B cell (primary cell): Measurements from ENCODE around the gene SYNE1. TPM values are rescaled to one million over a fixed set of nuclear protein-coding genes. Genes with fewer than 3 reads are reported as not detected.

Experiments used
- ATAC-seq: fragments of 200-7000 bp; cut with Tn5 transposase; one replicate; pipeline ENCODE4 v1.10.0; 2021; ENCODE audit warnings: low read depth, mild to moderate bottlenecking, moderate number of reproducible peaks, moderate library complexity
- CTCF ChIA-PET: fragments of 350-600 bp; sonication (Branson Sonifier 250); formaldehyde crosslinking; loops from one replicate; lab custom pipeline; 2021; ENCODE audit warnings: antibody characterized with exemption, inconsistent platforms; lab: Charles Lee
- POLR2A ChIA-PET: fragments of 350-600 bp; sonication (Branson Sonifier 250); formaldehyde crosslinking; loops from one replicate; lab custom pipeline; 2021; ENCODE audit warnings: antibody characterized with exemption; lab: Charles Lee
- DNase-seq: peaks from one replicate; pipeline ENCODE4 v3.0.0; 2013
- H2AFZ ChIP-seq: 2 replicates; pipeline ENCODE4 v1.6.1; 2012; ENCODE audit warnings: mild to moderate bottlenecking, low read depth, low read length; ENCODE audit not compliant: insufficient read depth, poor library complexity, severe bottlenecking
- H3K27ac ChIP-seq, 2 donors: 1 replicate in 1 of 2; 2 replicates in 1 of 2; pipeline ENCODE4 v1.5.1; 2012 to 2013; ENCODE audit warnings: low read length in 2 of 2, mild to moderate bottlenecking in 2 of 2, moderate library complexity in 1 of 2
- H3K27me3 ChIP-seq, 4 experiments: fragments of 200-600 bp in 1 of 4; sonication (generic) in 1 of 4; replicated peaks in 1 of 4; 1 replicate in 2 of 4; 2 replicates in 2 of 4; pipeline versions ENCODE4 v1.6.1 to v1.7.0; 2013 to 2016; ENCODE audit warnings: low read length in 3 of 4, mild to moderate bottlenecking in 2 of 4, mixed read lengths in 1 of 4, moderate library complexity in 1 of 4; ENCODE audit not compliant: insufficient read depth in 4 of 4, control insufficient read depth in 3 of 4; ENCODE audit errors: control extremely low read depth in 1 of 4
- H3K36me3 ChIP-seq, 2 experiments: replicated peaks in 1 of 2; 1 replicate in 1 of 2; 2 replicates in 1 of 2; pipeline versions ENCODE4 v1.6.1 to v1.7.1; 2013; ENCODE audit warnings: low read length in 1 of 2; ENCODE audit not compliant: insufficient read depth in 2 of 2, control insufficient read depth in 1 of 2; ENCODE audit errors: control extremely low read depth in 1 of 2, extremely low read depth in 1 of 2
- H3K4me1 ChIP-seq, 2 donors: fragments of 200-600 bp in 1 of 2; sonication (generic) in 1 of 2; 1 replicate in 1 of 2; 2 replicates in 1 of 2; pipeline versions ENCODE4 v1.5.1 to v1.6.1; 2013 to 2017; ENCODE audit warnings: low read length in 2 of 2; ENCODE audit not compliant: control insufficient read depth in 2 of 2, insufficient read depth in 2 of 2
- H3K4me2 ChIP-seq: replicated peaks from 2 replicates; pipeline ENCODE3; 2012; ENCODE audit warnings: mild to moderate bottlenecking, low read depth, low read length; ENCODE audit not compliant: poor library complexity, severe bottlenecking
- H3K4me3 ChIP-seq, 5 experiments: fragments of 200-600 bp in 1 of 5; sonication (generic) in 1 of 5; 1 replicate in 3 of 5; 2 replicates in 2 of 5; pipeline versions ENCODE4 v1.5.1 to v1.7.0; 2011 to 2016; ENCODE audit warnings: low read length in 4 of 5, mild to moderate bottlenecking in 4 of 5, low read depth in 2 of 5, control low read depth in 1 of 5, moderate library complexity in 1 of 5; ENCODE audit not compliant: insufficient read depth in 1 of 5; ENCODE audit errors: control extremely low read depth in 1 of 5, extremely low read depth in 1 of 5
- H3K79me2 ChIP-seq: fragments of 200-600 bp; sonication (generic); one replicate; pipeline ENCODE4 v1.6.0; 2016; ENCODE audit warnings: low read length; ENCODE audit not compliant: control insufficient read depth, insufficient read depth
- H3K9ac ChIP-seq: fragments of 200-600 bp; sonication (generic); 2 replicates; pipeline ENCODE4 v1.6.1; 2017; ENCODE audit warnings: mild to moderate bottlenecking, low read length, moderate library complexity
- H3K9me3 ChIP-seq, 3 donors: one replicate each; pipeline versions ENCODE4 v1.6.1 to v1.7.1; 2013; ENCODE audit warnings: low read length in 2 of 3; ENCODE audit not compliant: control insufficient read depth in 2 of 3, insufficient read depth in 1 of 3; ENCODE audit errors: control extremely low read depth in 1 of 3
- H4K20me1 ChIP-seq: 2 replicates; pipeline ENCODE4 v1.6.0; 2012; ENCODE audit warnings: mild to moderate bottlenecking, low read length; ENCODE audit not compliant: insufficient read depth, control insufficient read depth, poor library complexity, severe bottlenecking
- H3K27ac Mint-ChIP-seq: one replicate; pipeline ENCODE4 v1.8.0; 2021; ENCODE audit warnings: mixed read lengths
- H3K27me3 Mint-ChIP-seq: one replicate; pipeline ENCODE4 v1.8.0; 2021; ENCODE audit warnings: mixed read lengths
- H3K4me1 Mint-ChIP-seq: one replicate; pipeline ENCODE4 v1.8.0; 2021; ENCODE audit warnings: mixed read lengths
- H3K4me3 Mint-ChIP-seq: one replicate; pipeline ENCODE4 v1.8.0; 2021; ENCODE audit warnings: mixed read lengths
- H3K9me3 Mint-ChIP-seq: one replicate; pipeline ENCODE4 v1.8.0; 2022; ENCODE audit warnings: mixed read lengths; ENCODE audit not compliant: insufficient read depth
- EZH2 ChIP-seq: IDR thresholded peaks from 2 replicates; pipeline ENCODE4 v1.6.1; 2012; ENCODE audit warnings: borderline replicate concordance, low read depth, mild to moderate bottlenecking, moderate library complexity, low read length; ENCODE audit not compliant: insufficient read depth, poor library complexity, severe bottlenecking
- WGBS: methylation state at CpG from one replicate; pipeline ENCODE4 v1.1.5; 2013; ENCODE audit warnings: missing lambda C conversion rate; ENCODE audit not compliant: insufficient coverage; 5-methylcytosine and 5-hydroxymethylcytosine counted together
- intact Hi-C: fragments of 100-400 bp; cut with micrococcal nuclease; formaldehyde crosslinking; loops from one replicate; pipeline ENCODE4 v1.10.0; 2022
- polyA plus RNA-seq: library from polyadenylated mRNA; depleted of rRNA; stranded (reverse); fragments of >200 nt; gene quantifications from 2 replicates; pipeline ENCODE4 v1.2.3, GENCODE V29; 2012
- total RNA-seq, 2 donors: library from RNA; stranded (reverse); fragments of 120-200 nt in 1 of 2; gene quantifications; 1 replicate in 1 of 2; 2 replicates in 1 of 2; pipeline versions ENCODE4 v1.2.3 to v1.2.4, GENCODE V29; 2013 to 2022
- TF ChIP-seq, protein P1 (sequence below): fragments of 200-600 bp; IDR thresholded peaks from one replicate; pipeline ENCODE4 v1.8.0; 2022; ENCODE audit warnings: antibody characterized with exemption, mild to moderate bottlenecking

Gene SYNE1
- total and polyA plus RNA-seq, 2 donors (not counting 1 experiment from before 2014, with no cell fraction given) = 49.2 to 108 TPM

DNA sequence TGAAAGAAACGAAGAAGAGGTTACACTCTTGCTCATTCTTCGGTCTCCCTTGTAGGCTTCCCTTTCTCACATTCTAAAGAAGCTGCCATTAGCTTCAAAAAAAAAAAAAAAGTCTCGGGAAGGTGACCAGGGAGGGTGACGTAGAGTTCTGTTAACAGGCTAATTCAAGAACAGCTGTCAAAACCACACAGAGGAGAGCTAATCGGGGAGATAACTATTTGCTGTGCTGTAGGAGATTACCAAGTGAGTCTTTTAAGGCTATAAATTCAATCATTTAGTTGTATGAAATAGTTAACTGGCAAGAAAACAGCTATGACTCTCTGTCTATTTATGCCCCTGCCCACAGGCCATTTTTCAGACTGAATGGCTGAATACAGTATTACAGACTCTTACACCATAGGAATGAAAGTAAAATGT is 256.8 kb downstream of the SYNE1 start:
- Mint-ChIP-seq H3K4me3 (no peak overlapping the region), H3K4me1 (no peaks in the 10 kb centered on the region), H3K9me3 (no peaks in the 10 kb centered on the region), H3K27me3 (peaks cover 10% of the 10 kb centered on the region), H3K27ac (no peak overlapping the region)
- no peak for DNase-seq
- Histone ChIP-seq H3K9ac (no peak overlapping the region), H3K79me2 (no peaks in the 10 kb centered on the region), H2AFZ (no peak overlapping the region), H3K27me3 (no peaks in the 10 kb centered on the region), H3K4me3 (no peak overlapping the region), H3K4me1 (no peaks in the 10 kb centered on the region), H4K20me1 (no peaks in the 10 kb centered on the region), H3K4me2 (no peak overlapping the region), H3K36me3 (no peaks in the 10 kb centered on the region), H3K27ac (no peak overlapping the region), H3K9me3 (no peaks in the 10 kb centered on the region)
- no peak for ATAC-seq
- intact Hi-C loops = no loop called here
- CTCF ChIA-PET = no interaction called here
- 100% methylated on average over 1 of the region's 5 CpGs for WGBS
- no peak for TF ChIP-seq EZH2
- TF ChIP-seq, protein P1, sequence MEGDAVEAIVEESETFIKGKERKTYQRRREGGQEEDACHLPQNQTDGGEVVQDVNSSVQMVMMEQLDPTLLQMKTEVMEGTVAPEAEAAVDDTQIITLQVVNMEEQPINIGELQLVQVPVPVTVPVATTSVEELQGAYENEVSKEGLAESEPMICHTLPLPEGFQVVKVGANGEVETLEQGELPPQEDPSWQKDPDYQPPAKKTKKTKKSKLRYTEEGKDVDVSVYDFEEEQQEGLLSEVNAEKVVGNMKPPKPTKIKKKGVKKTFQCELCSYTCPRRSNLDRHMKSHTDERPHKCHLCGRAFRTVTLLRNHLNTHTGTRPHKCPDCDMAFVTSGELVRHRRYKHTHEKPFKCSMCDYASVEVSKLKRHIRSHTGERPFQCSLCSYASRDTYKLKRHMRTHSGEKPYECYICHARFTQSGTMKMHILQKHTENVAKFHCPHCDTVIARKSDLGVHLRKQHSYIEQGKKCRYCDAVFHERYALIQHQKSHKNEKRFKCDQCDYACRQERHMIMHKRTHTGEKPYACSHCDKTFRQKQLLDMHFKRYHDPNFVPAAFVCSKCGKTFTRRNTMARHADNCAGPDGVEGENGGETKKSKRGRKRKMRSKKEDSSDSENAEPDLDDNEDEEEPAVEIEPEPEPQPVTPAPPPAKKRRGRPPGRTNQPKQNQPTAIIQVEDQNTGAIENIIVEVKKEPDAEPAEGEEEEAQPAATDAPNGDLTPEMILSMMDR = no peak
- POLR2A ChIA-PET = no interaction called here

GRCh38 chr6:152379423-152379822 is 257.7 kb downstream of the SYNE1 start:
- Histone ChIP-seq H2AFZ (no peak overlapping the region), H4K20me1 (no peaks in the 10 kb centered on the region), H3K27me3 (no peaks in the 10 kb centered on the region), H3K9ac (no peak overlapping the region), H3K4me1 (no peaks in the 10 kb centered on the region), H3K79me2 (no peaks in the 10 kb centered on the region), H3K4me2 (no peak overlapping the region), H3K9me3 (no peaks in the 10 kb centered on the region), H3K4me3 (no peak overlapping the region), H3K27ac (no peak overlapping the region), H3K36me3 (no peaks in the 10 kb centered on the region)
- DNase-seq (no peak), ATAC-seq (no peak)
- intact Hi-C loops = no loop called here
- ChIA-PET POLR2A (no interaction called here), CTCF (no interaction called here)
- no peaks in the 10 kb centered on the region for H3K9me3 Mint-ChIP-seq
- H3K4me3 Mint-ChIP-seq = no peak overlapping the region
- peaks cover 10% of the 10 kb centered on the region for H3K27me3 Mint-ChIP-seq
- no peak overlapping the region for H3K27ac Mint-ChIP-seq
- no peaks in the 10 kb centered on the region for H3K4me1 Mint-ChIP-seq
- no peak for TF ChIP-seq EZH2
- TF ChIP-seq, protein P1 = no peak
